Measurements from ENCODE around the gene GUCY2F.

Gene GUCY2F

GRCh38 chrX:109440475-109440874, 41.4 kb downstream of the GUCY2F start:
- no peak overlapping the region for H3K27ac ChIP-seq
- no peaks in the 10 kb centered on the region for H3K36me3 ChIP-seq (replicated peaks)
- in situ Hi-C loops (cut with HindIII; ENCODE audit: low pct_ligation_motif_present, low sequenced_read_pairs) = no loop called here
- no peaks in the 10 kb centered on the region for H3K27me3 ChIP-seq (replicated peaks)
- TF ChIP-seq, protein P1, sequence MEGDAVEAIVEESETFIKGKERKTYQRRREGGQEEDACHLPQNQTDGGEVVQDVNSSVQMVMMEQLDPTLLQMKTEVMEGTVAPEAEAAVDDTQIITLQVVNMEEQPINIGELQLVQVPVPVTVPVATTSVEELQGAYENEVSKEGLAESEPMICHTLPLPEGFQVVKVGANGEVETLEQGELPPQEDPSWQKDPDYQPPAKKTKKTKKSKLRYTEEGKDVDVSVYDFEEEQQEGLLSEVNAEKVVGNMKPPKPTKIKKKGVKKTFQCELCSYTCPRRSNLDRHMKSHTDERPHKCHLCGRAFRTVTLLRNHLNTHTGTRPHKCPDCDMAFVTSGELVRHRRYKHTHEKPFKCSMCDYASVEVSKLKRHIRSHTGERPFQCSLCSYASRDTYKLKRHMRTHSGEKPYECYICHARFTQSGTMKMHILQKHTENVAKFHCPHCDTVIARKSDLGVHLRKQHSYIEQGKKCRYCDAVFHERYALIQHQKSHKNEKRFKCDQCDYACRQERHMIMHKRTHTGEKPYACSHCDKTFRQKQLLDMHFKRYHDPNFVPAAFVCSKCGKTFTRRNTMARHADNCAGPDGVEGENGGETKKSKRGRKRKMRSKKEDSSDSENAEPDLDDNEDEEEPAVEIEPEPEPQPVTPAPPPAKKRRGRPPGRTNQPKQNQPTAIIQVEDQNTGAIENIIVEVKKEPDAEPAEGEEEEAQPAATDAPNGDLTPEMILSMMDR (IDR thresholded peaks at IDR 0.05; ENCODE audit: low read depth, low read length, missing control alignments) = no peak
- H3K4me3 ChIP-seq (ENCODE audit: low read depth, low read length) = no peak overlapping the region
- DNase-seq = no peak

- in situ Hi-C loops (cut with HindIII; ENCODE audit: low pct_ligation_motif_present, low sequenced_read_pairs) = no loop called here
- DNase-seq = no peak
- H3K36me3 ChIP-seq (replicated peaks) = no peaks in the 10 kb centered on the region
- no peak overlapping the region for H3K27ac ChIP-seq
- H3K27me3 ChIP-seq (replicated peaks) = no peaks in the 10 kb centered on the region
- TF ChIP-seq, protein P1 (IDR thresholded peaks at IDR 0.05; ENCODE audit: low read depth, low read length, missing control alignments) = no peak
- H3K4me3 ChIP-seq (ENCODE audit: low read depth, low read length) = no peak overlapping the region
Measured at GRCh38 chrX:109409181-109409580, 72.7 kb downstream of the GUCY2F start.

GRCh38 chrX:109403922-109404321, 78.0 kb downstream of the GUCY2F start:
- TF ChIP-seq, protein P1 (IDR thresholded peaks at IDR 0.05; ENCODE audit: low read depth, low read length, missing control alignments) = no peak
- in situ Hi-C loops (cut with HindIII; ENCODE audit: low pct_ligation_motif_present, low sequenced_read_pairs) = no loop called here

GRCh38 chrX:109399831-109400230, 82.1 kb downstream of the GUCY2F start:
- TF ChIP-seq, protein P1 (IDR thresholded peaks at IDR 0.05; ENCODE audit: low read depth, low read length, missing control alignments) = no peak
- in situ Hi-C loops (cut with HindIII; ENCODE audit: low pct_ligation_motif_present, low sequenced_read_pairs) = no loop called here
- H3K36me3 ChIP-seq (replicated peaks) = no peaks in the 10 kb centered on the region
- no peak overlapping the region for H3K27ac ChIP-seq
- no peak overlapping the region for H3K4me3 ChIP-seq (ENCODE audit: low read depth, low read length)
- H3K27me3 ChIP-seq (replicated peaks) = no peaks in the 10 kb centered on the region
- no peak for DNase-seq

More at GRCh38 chrX:109403922-109404321, 78.0 kb downstream of the GUCY2F start:
- Histone ChIP-seq H3K27ac (no peak overlapping the region), H3K36me3 (replicated peaks) (no peaks in the 10 kb centered on the region), H3K27me3 (replicated peaks) (no peaks in the 10 kb centered on the region), H3K4me3 (ENCODE audit: low read depth, low read length) (no peak overlapping the region)
- DNase-seq = no peak

GRCh38 chrX:109398833-109399232, 83.1 kb downstream of the GUCY2F start:
- in situ Hi-C loops (cut with HindIII; ENCODE audit: low pct_ligation_motif_present, low sequenced_read_pairs) = no loop called here
- TF ChIP-seq, protein P1 (IDR thresholded peaks at IDR 0.05; ENCODE audit: low read depth, low read length, missing control alignments) = no peak

GRCh38 chrX:109398061-109398460, 83.8 kb downstream of the GUCY2F start:
- no peaks in the 10 kb centered on the region for H3K36me3 ChIP-seq (replicated peaks)
- no peak for DNase-seq
- in situ Hi-C loops (cut with HindIII; ENCODE audit: low pct_ligation_motif_present, low sequenced_read_pairs) = no loop called here
- no peak overlapping the region for H3K4me3 ChIP-seq (ENCODE audit: low read depth, low read length)
- H3K27me3 ChIP-seq (replicated peaks) = no peaks in the 10 kb centered on the region
- H3K27ac ChIP-seq = no peak overlapping the region
- TF ChIP-seq, protein P1 (IDR thresholded peaks at IDR 0.05; ENCODE audit: low read depth, low read length, missing control alignments) = no peak

More at GRCh38 chrX:109398833-109399232, 83.1 kb downstream of the GUCY2F start:
- H3K27ac ChIP-seq = no peak overlapping the region
- no peaks in the 10 kb centered on the region for H3K36me3 ChIP-seq (replicated peaks)
- no peaks in the 10 kb centered on the region for H3K27me3 ChIP-seq (replicated peaks)
- no peak overlapping the region for H3K4me3 ChIP-seq (ENCODE audit: low read depth, low read length)
- DNase-seq = no peak

Measured in brain microvascular endothelial cell (primary cell).